ENCODE measurements around the gene FBN1. TPM values are rescaled to one million over a fixed set of nuclear protein-coding genes. Genes with fewer than 3 reads are reported as not detected.

Gene FBN1
- total and polyA plus RNA-seq, 2 experiments from 2014 or later, result 1.9 to 3.8 TPM

DNA sequence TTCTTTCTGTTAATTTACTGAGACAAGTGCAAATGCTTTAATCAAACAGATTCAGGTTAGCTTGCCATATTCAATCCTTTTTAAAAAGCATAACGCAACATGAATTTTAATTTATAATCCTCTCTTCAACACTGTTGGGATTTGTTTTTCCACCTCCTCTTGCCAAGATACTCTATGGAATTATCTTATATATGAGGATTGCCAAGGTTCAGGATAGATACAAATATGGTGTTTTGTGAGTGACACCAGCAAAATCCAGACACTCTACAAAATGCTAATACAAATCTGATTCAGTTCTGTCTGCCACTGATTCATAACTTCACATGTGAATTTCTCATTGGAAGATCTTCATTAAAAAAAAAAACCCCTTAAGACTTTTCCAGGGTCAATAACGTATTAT lies 104.8 kb downstream of the FBN1 start:
- Histone ChIP-seq H3K4me2 (no peak overlapping the region), H3K27ac (ENCODE audit: low read depth) (no peak overlapping the region), H3K27me3 (ENCODE audit: insufficient read depth) (no peaks in the 10 kb centered on the region), H3K79me2 (replicated peaks; ENCODE audit: insufficient read depth) (no peaks in the 10 kb centered on the region), H3K9me2 (ENCODE audit: insufficient read depth) (no peaks in the 10 kb centered on the region), H4K20me1 (replicated peaks; ENCODE audit: insufficient read depth) (no peaks in the 10 kb centered on the region), H3K4me1 (ENCODE audit: insufficient read depth) (no peaks in the 10 kb centered on the region), H3K4me3 (no peak overlapping the region), H3K36me3 (ENCODE audit: insufficient read depth) (no peaks in the 10 kb centered on the region), H2AFZ (no peak overlapping the region), H3F3A (replicated peaks; ENCODE audit: low read depth) (no peaks in the 10 kb centered on the region)
- no peak for TF ChIP-seq JUNB (IDR thresholded peaks at IDR 0.05; ENCODE audit: unreplicated experiment)
- no peaks in the 10 kb centered on the region for H3K9me3 Mint-ChIP-seq
- H3K27me3 Mint-ChIP-seq (ENCODE audit: insufficient read depth, low read depth, poor library complexity), result peaks cover 3% of the 10 kb centered on the region
- H3K4me3 Mint-ChIP-seq, result no peak overlapping the region
- ATAC-seq (no peak), DNase-seq (ENCODE audit: low spot score) (no peak)
- H3K4me1 Mint-ChIP-seq, result no peaks in the 10 kb centered on the region
- no peaks in the 10 kb centered on the region for H3K36me3 Mint-ChIP-seq (ENCODE audit: low read depth)
- H3K27ac Mint-ChIP-seq, result no peak overlapping the region

GRCh38 chr15:48538941-48539340 lies 106.6 kb downstream of the FBN1 start:
- TF ChIP-seq, protein P1, sequence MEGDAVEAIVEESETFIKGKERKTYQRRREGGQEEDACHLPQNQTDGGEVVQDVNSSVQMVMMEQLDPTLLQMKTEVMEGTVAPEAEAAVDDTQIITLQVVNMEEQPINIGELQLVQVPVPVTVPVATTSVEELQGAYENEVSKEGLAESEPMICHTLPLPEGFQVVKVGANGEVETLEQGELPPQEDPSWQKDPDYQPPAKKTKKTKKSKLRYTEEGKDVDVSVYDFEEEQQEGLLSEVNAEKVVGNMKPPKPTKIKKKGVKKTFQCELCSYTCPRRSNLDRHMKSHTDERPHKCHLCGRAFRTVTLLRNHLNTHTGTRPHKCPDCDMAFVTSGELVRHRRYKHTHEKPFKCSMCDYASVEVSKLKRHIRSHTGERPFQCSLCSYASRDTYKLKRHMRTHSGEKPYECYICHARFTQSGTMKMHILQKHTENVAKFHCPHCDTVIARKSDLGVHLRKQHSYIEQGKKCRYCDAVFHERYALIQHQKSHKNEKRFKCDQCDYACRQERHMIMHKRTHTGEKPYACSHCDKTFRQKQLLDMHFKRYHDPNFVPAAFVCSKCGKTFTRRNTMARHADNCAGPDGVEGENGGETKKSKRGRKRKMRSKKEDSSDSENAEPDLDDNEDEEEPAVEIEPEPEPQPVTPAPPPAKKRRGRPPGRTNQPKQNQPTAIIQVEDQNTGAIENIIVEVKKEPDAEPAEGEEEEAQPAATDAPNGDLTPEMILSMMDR (conservative IDR thresholded peaks at IDR 0.05; ENCODE audit: low read depth in 2 of 2), result no peak
- TF ChIP-seq ZNF462 (CRISPR knock-in tag; IDR thresholded peaks at IDR 0.05) (no peak), CREB1 (CRISPR knock-in tag; IDR thresholded peaks at IDR 0.05; ENCODE audit: low read depth) (no peak), STAT1 (IDR thresholded peaks at IDR 0.05; ENCODE audit: unreplicated experiment) (no peak)
- no peaks in the 10 kb centered on the region for H3K4me1 Mint-ChIP-seq
- no peaks in the 10 kb centered on the region for H3K9me2 ChIP-seq (ENCODE audit: insufficient read depth)

More at GRCh38 chr15:48538941-48539340, 106.6 kb downstream of the FBN1 start:
- Mint-ChIP-seq H3K27ac (no peak overlapping the region), H3K27me3 (ENCODE audit: insufficient read depth, low read depth, poor library complexity) (peaks cover 3% of the 10 kb centered on the region), H3K4me3 (no peak overlapping the region), H3K9me3 (no peaks in the 10 kb centered on the region), H3K36me3 (ENCODE audit: low read depth) (no peaks in the 10 kb centered on the region)
- ATAC-seq (no peak), DNase-seq (ENCODE audit: low spot score) (no peak)
- Histone ChIP-seq H3K36me3 (ENCODE audit: insufficient read depth) (no peaks in the 10 kb centered on the region), H3K27ac (ENCODE audit: low read depth) (no peak overlapping the region), H3K4me2 (no peak overlapping the region), H3F3A (replicated peaks; ENCODE audit: low read depth) (no peaks in the 10 kb centered on the region), H3K79me2 (replicated peaks; ENCODE audit: insufficient read depth) (no peaks in the 10 kb centered on the region), H3K27me3 (ENCODE audit: insufficient read depth) (no peaks in the 10 kb centered on the region), H3K4me1 (ENCODE audit: insufficient read depth) (no peaks in the 10 kb centered on the region), H3K4me3 (no peak overlapping the region), H2AFZ (no peak overlapping the region), H4K20me1 (replicated peaks; ENCODE audit: insufficient read depth) (no peaks in the 10 kb centered on the region)
